ENCODE measurements around the gene IWS1.
A peak's percentile ranks its signal among the peaks of the same experiment; 100 is the strongest.

IWS1 gene

GRCh38 chr2:127503491-127503890 is 22.8 kb downstream of the IWS1 start:
- DNase-seq (ENCODE audit: low read depth): no peak
- TF ChIP-seq, protein P1, sequence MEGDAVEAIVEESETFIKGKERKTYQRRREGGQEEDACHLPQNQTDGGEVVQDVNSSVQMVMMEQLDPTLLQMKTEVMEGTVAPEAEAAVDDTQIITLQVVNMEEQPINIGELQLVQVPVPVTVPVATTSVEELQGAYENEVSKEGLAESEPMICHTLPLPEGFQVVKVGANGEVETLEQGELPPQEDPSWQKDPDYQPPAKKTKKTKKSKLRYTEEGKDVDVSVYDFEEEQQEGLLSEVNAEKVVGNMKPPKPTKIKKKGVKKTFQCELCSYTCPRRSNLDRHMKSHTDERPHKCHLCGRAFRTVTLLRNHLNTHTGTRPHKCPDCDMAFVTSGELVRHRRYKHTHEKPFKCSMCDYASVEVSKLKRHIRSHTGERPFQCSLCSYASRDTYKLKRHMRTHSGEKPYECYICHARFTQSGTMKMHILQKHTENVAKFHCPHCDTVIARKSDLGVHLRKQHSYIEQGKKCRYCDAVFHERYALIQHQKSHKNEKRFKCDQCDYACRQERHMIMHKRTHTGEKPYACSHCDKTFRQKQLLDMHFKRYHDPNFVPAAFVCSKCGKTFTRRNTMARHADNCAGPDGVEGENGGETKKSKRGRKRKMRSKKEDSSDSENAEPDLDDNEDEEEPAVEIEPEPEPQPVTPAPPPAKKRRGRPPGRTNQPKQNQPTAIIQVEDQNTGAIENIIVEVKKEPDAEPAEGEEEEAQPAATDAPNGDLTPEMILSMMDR (conservative IDR thresholded peaks at IDR 0.05; ENCODE audit: low read depth, low read length): no peak

DNA sequence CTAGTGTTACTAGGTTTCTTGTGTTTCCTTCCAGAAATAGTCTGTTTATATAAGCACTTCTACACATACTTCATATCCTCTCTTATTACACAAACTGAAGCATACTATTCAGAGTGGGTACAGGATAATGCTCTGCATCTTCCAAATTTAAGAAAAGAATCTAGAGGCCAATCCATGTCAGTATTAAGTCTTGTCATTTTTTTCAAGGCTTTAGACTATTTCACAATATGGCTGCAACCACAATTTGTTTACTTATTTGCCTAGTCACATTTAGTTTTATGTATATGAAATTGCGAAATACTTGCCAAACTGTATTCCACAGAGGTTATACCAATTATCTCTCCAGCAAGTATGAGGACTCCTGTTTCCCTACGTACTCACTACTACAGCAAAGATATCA is 27.9 kb downstream of the IWS1 start:
- H3K4me3 ChIP-seq (ENCODE audit: low read depth, low read length): no peak overlapping the region
- peak; percentile 65 for DNase-seq (ENCODE audit: low read depth)
- TF ChIP-seq, protein P1 (conservative IDR thresholded peaks at IDR 0.05; ENCODE audit: low read depth, low read length): no peak

More at GRCh38 chr2:127503491-127503890, 22.8 kb downstream of the IWS1 start:
- H3K4me3 ChIP-seq (ENCODE audit: low read depth, low read length): no peak overlapping the region

DNA sequence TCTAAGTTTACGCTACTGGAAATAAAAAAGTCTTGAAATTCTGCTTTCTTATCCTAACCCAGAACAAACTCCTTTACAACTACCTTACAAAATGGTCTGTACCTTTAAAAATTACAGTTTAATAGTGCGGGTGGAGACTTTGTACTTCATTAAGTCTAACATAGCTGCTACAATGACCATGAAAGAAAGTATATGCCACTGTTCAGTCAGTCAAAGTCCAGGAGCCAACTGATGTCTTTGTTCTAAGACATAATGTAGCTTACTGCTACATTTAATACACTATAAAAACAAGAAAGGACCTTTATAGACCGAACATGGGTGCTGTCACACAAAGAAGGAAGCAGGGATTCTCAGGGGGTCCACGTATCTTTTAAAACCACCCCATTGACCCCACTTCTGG is 36.0 kb downstream of the IWS1 start:
- TF ChIP-seq, protein P1 (conservative IDR thresholded peaks at IDR 0.05; ENCODE audit: low read depth, low read length): no peak
- DNase-seq (ENCODE audit: low read depth): no peak

DNA sequence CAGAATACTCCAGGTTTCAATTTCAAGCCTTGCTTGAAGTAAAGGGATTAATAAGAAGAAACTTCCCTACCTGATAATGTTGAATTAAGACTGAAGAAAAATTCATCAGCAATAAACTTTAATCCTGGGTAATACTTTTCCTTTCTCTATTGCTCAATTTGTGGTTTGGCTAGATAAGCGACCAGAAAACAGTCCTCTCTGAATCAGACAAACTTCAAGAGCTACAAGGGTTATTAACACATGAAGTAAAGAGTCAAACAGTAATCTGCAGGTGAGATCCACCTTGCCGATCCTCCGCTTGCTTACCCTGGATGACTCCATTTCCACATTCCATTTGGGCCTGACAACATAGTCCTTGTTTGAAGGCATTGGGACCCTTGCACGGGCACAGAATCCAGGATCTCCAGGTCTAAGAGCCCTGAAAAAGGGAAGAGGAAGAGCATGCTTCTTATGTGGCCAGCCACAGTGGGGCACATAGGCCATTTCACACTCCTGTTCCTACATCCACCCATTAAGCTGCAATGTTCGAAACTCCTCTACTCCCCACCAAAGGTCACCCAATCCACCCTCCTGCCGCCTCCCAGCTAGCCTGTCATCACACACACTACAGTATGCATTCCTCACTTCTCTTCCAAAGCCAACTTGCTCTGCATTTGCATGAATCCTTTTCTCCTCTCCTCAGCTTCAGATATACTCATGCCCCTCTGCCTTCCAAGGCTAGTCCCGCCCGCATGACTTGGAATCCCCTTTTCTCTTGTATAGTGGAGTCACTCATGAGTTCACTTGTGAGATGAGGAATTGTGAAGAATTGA is 39.8 kb downstream of the IWS1 start:
- no peak overlapping the region for H3K4me3 ChIP-seq (ENCODE audit: low read depth, low read length)
- peak; percentile 57 for DNase-seq (ENCODE audit: low read depth)
- TF ChIP-seq, protein P1 (conservative IDR thresholded peaks at IDR 0.05; ENCODE audit: low read depth, low read length): no peak

More for the DNA sequence above, 36.0 kb downstream of the IWS1 start:
- no peak overlapping the region for H3K4me3 ChIP-seq (ENCODE audit: low read depth, low read length)

- TF ChIP-seq, protein P1 (conservative IDR thresholded peaks at IDR 0.05; ENCODE audit: low read depth, low read length): no peak
- H3K4me3 ChIP-seq (ENCODE audit: low read depth, low read length): no peak overlapping the region
- peak; percentile 14 for DNase-seq (ENCODE audit: low read depth)
These were observed 40.6 kb downstream of the IWS1 start for GRCh38 chr2:127485694-127486071.

DNA sequence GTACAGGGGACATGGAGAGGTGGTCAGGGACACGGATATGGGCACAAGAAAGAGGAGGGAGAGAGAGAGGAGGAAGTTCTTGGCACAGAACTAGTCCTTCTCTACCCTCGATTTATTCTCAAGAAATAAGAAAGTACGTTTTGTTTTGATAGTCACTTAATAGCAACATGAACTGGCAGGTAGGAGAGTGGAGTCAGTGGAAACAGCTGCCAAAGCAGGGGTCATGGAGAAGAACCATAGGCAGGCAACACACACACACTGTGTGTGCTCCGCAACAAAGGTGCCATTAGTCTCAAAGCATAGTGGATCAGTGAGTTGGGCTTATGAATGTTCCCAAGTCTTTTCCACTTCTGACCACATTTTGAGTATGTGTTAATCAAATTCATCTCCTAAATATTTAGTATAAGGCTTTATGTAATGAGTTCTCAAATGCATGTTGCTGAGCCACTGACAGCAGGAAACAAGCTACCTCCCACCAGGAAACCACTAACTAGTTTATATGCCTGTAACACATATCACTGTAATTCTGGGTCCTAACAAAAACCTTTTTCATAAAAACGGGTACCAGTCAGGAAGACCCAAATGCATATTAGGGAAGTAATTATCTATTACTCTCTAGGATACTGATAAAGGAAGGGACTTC is 41.1 kb downstream of the IWS1 start:
- no peak overlapping the region for H3K4me3 ChIP-seq (ENCODE audit: low read depth, low read length)
- peak; percentile 18 for DNase-seq (ENCODE audit: low read depth)
- TF ChIP-seq, protein P1 (conservative IDR thresholded peaks at IDR 0.05; ENCODE audit: low read depth, low read length): no peak
